GM23338 (cell line): ENCODE results near the gene TRAK1. TPM values are rescaled to one million over a fixed set of nuclear protein-coding genes. Genes with fewer than 3 reads are reported as not detected.
A peak's percentile ranks its signal among the peaks of the same experiment; 100 is the strongest.

ENCODE experiments used
- ATAC-seq: fragments of 200-7000 bp; cut with Tn5 transposase; 3 replicates; pipeline ENCODE4 v1.9.1; 2020
- DNase-seq: peaks from one replicate; pipeline ENCODE4 v3.0.0-alpha.2; 2015; ENCODE audit warnings: low spot score
- H2AFZ ChIP-seq: fragments of 200-600 bp; sonication (generic); 2 replicates; pipeline ENCODE4 v1.8.0; 2016; ENCODE audit warnings: antibody characterized with exemption, mild to moderate bottlenecking, moderate library complexity
- H3F3A ChIP-seq: fragments of 200-600 bp; sonication (generic); replicated peaks from 2 replicates; pipeline ENCODE4 v1.8.0; 2017; ENCODE audit warnings: antibody characterized with exemption, mixed run types, low read depth
- H3K27ac ChIP-seq: fragments of 200-600 bp; sonication (generic); 2 replicates; pipeline ENCODE4 v1.6.1; 2016; ENCODE audit warnings: low read depth
- H3K27me3 ChIP-seq: fragments of 200-600 bp; sonication (generic); 2 replicates; pipeline ENCODE4 v1.8.0; 2016; ENCODE audit warnings: mild to moderate bottlenecking, mixed run types, moderate library complexity; ENCODE audit not compliant: insufficient read depth
- H3K36me3 ChIP-seq: fragments of 200-600 bp; sonication (generic); 2 replicates; pipeline ENCODE4 v1.8.0; 2016; ENCODE audit warnings: mild to moderate bottlenecking; ENCODE audit not compliant: insufficient read depth
- H3K4me1 ChIP-seq: fragments of 200-600 bp; sonication (generic); 2 replicates; pipeline ENCODE4 v1.8.0; 2016; ENCODE audit warnings: mild to moderate bottlenecking, moderate library complexity; ENCODE audit not compliant: insufficient read depth
- H3K4me2 ChIP-seq: fragments of 200-600 bp; sonication (generic); 2 replicates; pipeline ENCODE4 v1.7.1; 2017; ENCODE audit warnings: mixed run types
- H3K4me3 ChIP-seq: fragments of 200-600 bp; sonication (generic); 2 replicates; pipeline ENCODE4 v1.6.1; 2016; ENCODE audit warnings: mixed run types
- H3K79me2 ChIP-seq: fragments of 200-600 bp; sonication (generic); replicated peaks from 2 replicates; pipeline ENCODE4 v1.8.0; 2017; ENCODE audit warnings: mild to moderate bottlenecking; ENCODE audit not compliant: insufficient read depth
- H3K9me2 ChIP-seq: fragments of 200-600 bp; sonication (generic); 2 replicates; pipeline ENCODE4 v1.8.0; 2017; ENCODE audit not compliant: insufficient read depth
- H4K20me1 ChIP-seq: fragments of 200-600 bp; sonication (generic); replicated peaks from 2 replicates; pipeline ENCODE4 v1.8.0; 2017; ENCODE audit warnings: mild to moderate bottlenecking; ENCODE audit not compliant: insufficient read depth
- H3K27ac Mint-ChIP-seq: 2 replicates; pipeline ENCODE4 v1.8.0; 2020; ENCODE audit warnings: inconsistent platforms, mild to moderate bottlenecking, moderate library complexity, mixed read lengths
- H3K27me3 Mint-ChIP-seq: 3 replicates; pipeline ENCODE4 v1.8.0; 2022; ENCODE audit warnings: low read depth, mild to moderate bottlenecking, moderate library complexity, mixed read lengths, inconsistent platforms; ENCODE audit not compliant: insufficient read depth, poor library complexity
- H3K36me3 Mint-ChIP-seq: 3 replicates; pipeline ENCODE4 v1.8.0; 2021; ENCODE audit warnings: low read depth, mild to moderate bottlenecking, inconsistent platforms, moderate library complexity, mixed read lengths
- H3K4me1 Mint-ChIP-seq: 3 replicates; pipeline ENCODE4 v1.8.0; 2020; ENCODE audit warnings: mild to moderate bottlenecking, inconsistent platforms, mixed read lengths
- H3K4me3 Mint-ChIP-seq: 3 replicates; pipeline ENCODE4 v1.8.0; 2021; ENCODE audit warnings: moderate library complexity, mild to moderate bottlenecking, inconsistent platforms, mixed read lengths
- H3K9me3 Mint-ChIP-seq: 3 replicates; pipeline ENCODE4 v1.8.0; 2020; ENCODE audit warnings: moderate library complexity, mild to moderate bottlenecking, inconsistent platforms, mixed read lengths
- CREB1 ChIP-seq: fragments of 250-450 bp; sonication (Bioruptor Pico); IDR thresholded peaks from 2 replicates; pipeline ENCODE4 v1.5.0; 2020; ENCODE audit warnings: low read depth, mild to moderate bottlenecking, moderate library complexity
- EZH2 ChIP-seq: fragments of 200-600 bp; sonication (generic); IDR thresholded peaks from one replicate; pipeline ENCODE4 v1.8.0; 2017; ENCODE audit warnings: antibody characterized with exemption, mild to moderate bottlenecking, low read depth; ENCODE audit not compliant: unreplicated experiment
- EZH2phosphoT487 ChIP-seq: fragments of 200-600 bp; sonication (generic); IDR thresholded peaks from one replicate; pipeline ENCODE4 v1.8.1; 2018; ENCODE audit warnings: antibody characterized with exemption; ENCODE audit not compliant: unreplicated experiment
- JUNB ChIP-seq: IDR thresholded peaks from one replicate; pipeline ENCODE4 v1.6.1; 2016; ENCODE audit warnings: antibody characterized with exemption; ENCODE audit not compliant: unreplicated experiment
- NANOG ChIP-seq: IDR thresholded peaks from 2 replicates; pipeline ENCODE4 v1.6.1; 2016; ENCODE audit warnings: antibody characterized with exemption, borderline replicate concordance
- POLR2AphosphoS5 ChIP-seq: IDR thresholded peaks from 2 replicates; pipeline ENCODE4 v1.6.1; 2016; ENCODE audit warnings: antibody characterized with exemption, low read depth
- REST ChIP-seq: IDR thresholded peaks from one replicate; pipeline ENCODE4 v1.6.1; 2018; ENCODE audit warnings: antibody characterized with exemption; ENCODE audit not compliant: unreplicated experiment
- STAT1 ChIP-seq: IDR thresholded peaks from one replicate; pipeline ENCODE4 v1.6.1; 2016; ENCODE audit warnings: antibody characterized with exemption; ENCODE audit not compliant: unreplicated experiment
- ZNF114 ChIP-seq: fragments of 250-450 bp; sonication (Bioruptor Pico); IDR thresholded peaks from 2 replicates; pipeline ENCODE4 v1.5.0; 2020; ENCODE audit warnings: mild to moderate bottlenecking, moderate library complexity
- ZNF331 ChIP-seq: fragments of 250-450 bp; sonication (Bioruptor Pico); IDR thresholded peaks from 2 replicates; pipeline ENCODE4 v1.5.0; 2020; ENCODE audit warnings: low read depth, mild to moderate bottlenecking, moderate library complexity
- polyA plus RNA-seq: library from polyadenylated mRNA; unstranded; fragments of >200 nt; fragmentation: Nextera tagmentation; extraction: Ambion mirVana; gene quantifications from 2 replicates; pipeline ENCODE4 v1.2.1, GENCODE V29; 2016
- total RNA-seq: library from RNA; depleted of rRNA; stranded (reverse); fragments of >200 nt; shearing (Covaris generic); gene quantifications from 2 replicates; pipeline ENCODE4 v1.2.3, GENCODE V29; 2014
- TF ChIP-seq, protein P1 (sequence below): fragments of 250-450 bp; sonication (Bioruptor Pico); IDR thresholded peaks from 2 replicates; pipeline ENCODE4 v1.5.0; 2020; ENCODE audit warnings: mild to moderate bottlenecking, moderate library complexity
- TF ChIP-seq, protein P2 (sequence below): IDR thresholded peaks from 2 replicates; pipeline ENCODE4 v1.6.1; 2016; ENCODE audit warnings: antibody characterized with exemption
- TF ChIP-seq, protein P3 (sequence below), 2 experiments: fragments of 200-600 bp in 1 of 2; sonication (generic) in 1 of 2; conservative IDR thresholded peaks; 2 replicates each; pipeline versions ENCODE4 v1.5.1 to v1.6.1; 2016 to 2017; ENCODE audit warnings: antibody characterized with exemption in 2 of 2, low read depth in 2 of 2, mild to moderate bottlenecking in 2 of 2, moderate library complexity in 1 of 2

The TRAK1 gene
- total and polyA plus RNA-seq, 2 experiments from 2014 or later = 13.4 to 47.4 TPM

DNA sequence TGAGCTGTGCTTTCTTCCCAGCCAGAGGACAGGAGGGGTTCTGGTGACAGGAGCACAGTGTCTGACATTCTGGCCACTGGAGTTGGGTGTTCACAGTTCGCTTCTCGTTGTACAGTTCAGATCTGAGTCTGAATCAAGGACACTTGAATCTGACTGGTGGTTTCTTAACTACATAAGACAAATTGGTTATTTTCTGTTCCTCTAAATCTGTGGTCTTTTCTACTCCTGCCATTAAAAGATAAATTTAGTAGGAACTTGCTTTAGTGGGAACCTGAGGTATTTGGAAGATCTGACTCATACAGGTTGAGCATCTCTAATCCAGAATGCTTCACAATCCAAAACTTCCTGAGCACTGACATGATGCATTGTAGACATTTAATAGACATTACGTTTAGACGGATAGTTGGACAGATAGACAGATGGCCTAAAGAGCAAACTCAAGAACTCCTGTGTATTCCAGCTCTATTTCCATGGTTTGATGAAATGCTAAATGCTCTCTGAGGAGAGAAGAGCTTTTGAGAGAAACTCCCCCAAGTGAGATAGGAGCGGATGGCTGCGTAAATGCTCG, 103.9 kb downstream of the TRAK1 start:
- Histone ChIP-seq H4K20me1 (0 out of 2 replicates have a peak, but pooled peaks cover 3% of the 10 kb centered on the region), H3K9me2 (no peaks in the 10 kb centered on the region), H2AFZ (no peak overlapping the region), H3K4me1 (peaks cover 20% of the 10 kb centered on the region), H3K79me2 (no peaks in the 10 kb centered on the region), H3K36me3 (peaks cover 4% of the 10 kb centered on the region; the same call in 1 of the 2 replicates), H3K27ac (0 out of 2 replicates have a peak overlapping the region, but pooled peaks have one; percentile 22), H3K4me2 (no peak overlapping the region), H3F3A (no peaks in the 10 kb centered on the region), H3K4me3 (no peak overlapping the region), H3K27me3 (no peaks in the 10 kb centered on the region)
- H3K9me3 Mint-ChIP-seq = no peaks in the 10 kb centered on the region
- no peak overlapping the region for H3K4me3 Mint-ChIP-seq
- H3K27ac Mint-ChIP-seq = peak overlapping the region; percentile 95; the same call in 1 of the 2 replicates
- no peak for DNase-seq
- no peak for ATAC-seq
- H3K36me3 Mint-ChIP-seq = peaks cover 53% of the 10 kb centered on the region
- H3K4me1 Mint-ChIP-seq = peaks cover 36% of the 10 kb centered on the region; the same call in 2 of the 3 replicates
- TF ChIP-seq ZNF331 (CRISPR knock-in tag) = no peak
- no peak for TF ChIP-seq ZNF114 (CRISPR knock-in tag)
- no peak for TF ChIP-seq JUNB
- no peak for TF ChIP-seq POLR2AphosphoS5
- TF ChIP-seq EZH2phosphoT487 = no peak
- TF ChIP-seq CREB1 (CRISPR knock-in tag) = no peak
- TF ChIP-seq STAT1 = no peak
- TF ChIP-seq, protein P1, sequence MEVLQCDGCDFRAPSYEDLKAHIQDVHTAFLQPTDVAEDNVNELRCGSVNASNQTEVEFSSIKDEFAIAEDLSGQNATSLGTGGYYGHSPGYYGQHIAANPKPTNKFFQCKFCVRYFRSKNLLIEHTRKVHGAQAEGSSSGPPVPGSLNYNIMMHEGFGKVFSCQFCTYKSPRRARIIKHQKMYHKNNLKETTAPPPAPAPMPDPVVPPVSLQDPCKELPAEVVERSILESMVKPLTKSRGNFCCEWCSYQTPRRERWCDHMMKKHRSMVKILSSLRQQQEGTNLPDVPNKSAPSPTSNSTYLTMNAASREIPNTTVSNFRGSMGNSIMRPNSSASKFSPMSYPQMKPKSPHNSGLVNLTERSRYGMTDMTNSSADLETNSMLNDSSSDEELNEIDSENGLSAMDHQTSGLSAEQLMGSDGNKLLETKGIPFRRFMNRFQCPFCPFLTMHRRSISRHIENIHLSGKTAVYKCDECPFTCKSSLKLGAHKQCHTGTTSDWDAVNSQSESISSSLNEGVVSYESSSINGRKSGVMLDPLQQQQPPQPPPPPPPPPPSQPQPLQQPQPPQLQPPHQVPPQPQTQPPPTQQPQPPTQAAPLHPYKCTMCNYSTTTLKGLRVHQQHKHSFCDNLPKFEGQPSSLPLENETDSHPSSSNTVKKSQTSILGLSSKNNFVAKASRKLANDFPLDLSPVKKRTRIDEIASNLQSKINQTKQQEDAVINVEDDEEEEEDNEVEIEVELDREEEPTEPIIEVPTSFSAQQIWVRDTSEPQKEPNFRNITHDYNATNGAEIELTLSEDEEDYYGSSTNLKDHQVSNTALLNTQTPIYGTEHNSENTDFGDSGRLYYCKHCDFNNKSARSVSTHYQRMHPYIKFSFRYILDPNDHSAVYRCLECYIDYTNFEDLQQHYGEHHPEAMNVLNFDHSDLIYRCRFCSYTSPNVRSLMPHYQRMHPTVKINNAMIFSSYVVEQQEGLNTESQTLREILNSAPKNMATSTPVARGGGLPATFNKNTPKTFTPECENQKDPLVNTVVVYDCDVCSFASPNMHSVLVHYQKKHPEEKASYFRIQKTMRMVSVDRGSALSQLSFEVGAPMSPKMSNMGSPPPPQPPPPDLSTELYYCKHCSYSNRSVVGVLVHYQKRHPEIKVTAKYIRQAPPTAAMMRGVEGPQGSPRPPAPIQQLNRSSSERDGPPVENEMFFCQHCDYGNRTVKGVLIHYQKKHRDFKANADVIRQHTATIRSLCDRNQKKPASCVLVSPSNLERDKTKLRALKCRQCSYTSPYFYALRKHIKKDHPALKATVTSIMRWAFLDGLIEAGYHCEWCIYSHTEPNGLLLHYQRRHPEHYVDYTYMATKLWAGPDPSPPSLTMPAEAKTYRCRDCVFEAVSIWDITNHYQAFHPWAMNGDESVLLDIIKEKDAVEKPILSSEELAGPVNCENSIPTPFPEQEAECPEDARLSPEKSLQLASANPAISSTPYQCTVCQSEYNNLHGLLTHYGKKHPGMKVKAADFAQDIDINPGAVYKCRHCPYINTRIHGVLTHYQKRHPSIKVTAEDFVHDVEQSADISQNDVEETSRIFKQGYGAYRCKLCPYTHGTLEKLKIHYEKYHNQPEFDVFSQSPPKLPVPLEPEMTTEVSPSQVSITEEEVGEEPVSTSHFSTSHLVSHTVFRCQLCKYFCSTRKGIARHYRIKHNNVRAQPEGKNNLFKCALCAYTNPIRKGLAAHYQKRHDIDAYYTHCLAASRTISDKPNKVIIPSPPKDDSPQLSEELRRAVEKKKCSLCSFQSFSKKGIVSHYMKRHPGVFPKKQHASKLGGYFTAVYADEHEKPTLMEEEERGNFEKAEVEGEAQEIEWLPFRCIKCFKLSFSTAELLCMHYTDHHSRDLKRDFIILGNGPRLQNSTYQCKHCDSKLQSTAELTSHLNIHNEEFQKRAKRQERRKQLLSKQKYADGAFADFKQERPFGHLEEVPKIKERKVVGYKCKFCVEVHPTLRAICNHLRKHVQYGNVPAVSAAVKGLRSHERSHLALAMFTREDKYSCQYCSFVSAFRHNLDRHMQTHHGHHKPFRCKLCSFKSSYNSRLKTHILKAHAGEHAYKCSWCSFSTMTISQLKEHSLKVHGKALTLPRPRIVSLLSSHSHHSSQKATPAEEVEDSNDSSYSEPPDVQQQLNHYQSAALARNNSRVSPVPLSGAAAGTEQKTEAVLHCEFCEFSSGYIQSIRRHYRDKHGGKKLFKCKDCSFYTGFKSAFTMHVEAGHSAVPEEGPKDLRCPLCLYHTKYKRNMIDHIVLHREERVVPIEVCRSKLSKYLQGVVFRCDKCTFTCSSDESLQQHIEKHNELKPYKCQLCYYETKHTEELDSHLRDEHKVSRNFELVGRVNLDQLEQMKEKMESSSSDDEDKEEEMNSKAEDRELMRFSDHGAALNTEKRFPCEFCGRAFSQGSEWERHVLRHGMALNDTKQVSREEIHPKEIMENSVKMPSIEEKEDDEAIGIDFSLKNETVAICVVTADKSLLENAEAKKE = no peak
- no peak for TF ChIP-seq REST
- TF ChIP-seq, protein P2, sequence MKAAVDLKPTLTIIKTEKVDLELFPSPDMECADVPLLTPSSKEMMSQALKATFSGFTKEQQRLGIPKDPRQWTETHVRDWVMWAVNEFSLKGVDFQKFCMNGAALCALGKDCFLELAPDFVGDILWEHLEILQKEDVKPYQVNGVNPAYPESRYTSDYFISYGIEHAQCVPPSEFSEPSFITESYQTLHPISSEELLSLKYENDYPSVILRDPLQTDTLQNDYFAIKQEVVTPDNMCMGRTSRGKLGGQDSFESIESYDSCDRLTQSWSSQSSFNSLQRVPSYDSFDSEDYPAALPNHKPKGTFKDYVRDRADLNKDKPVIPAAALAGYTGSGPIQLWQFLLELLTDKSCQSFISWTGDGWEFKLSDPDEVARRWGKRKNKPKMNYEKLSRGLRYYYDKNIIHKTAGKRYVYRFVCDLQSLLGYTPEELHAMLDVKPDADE = no peak
- TF ChIP-seq, protein P3, sequence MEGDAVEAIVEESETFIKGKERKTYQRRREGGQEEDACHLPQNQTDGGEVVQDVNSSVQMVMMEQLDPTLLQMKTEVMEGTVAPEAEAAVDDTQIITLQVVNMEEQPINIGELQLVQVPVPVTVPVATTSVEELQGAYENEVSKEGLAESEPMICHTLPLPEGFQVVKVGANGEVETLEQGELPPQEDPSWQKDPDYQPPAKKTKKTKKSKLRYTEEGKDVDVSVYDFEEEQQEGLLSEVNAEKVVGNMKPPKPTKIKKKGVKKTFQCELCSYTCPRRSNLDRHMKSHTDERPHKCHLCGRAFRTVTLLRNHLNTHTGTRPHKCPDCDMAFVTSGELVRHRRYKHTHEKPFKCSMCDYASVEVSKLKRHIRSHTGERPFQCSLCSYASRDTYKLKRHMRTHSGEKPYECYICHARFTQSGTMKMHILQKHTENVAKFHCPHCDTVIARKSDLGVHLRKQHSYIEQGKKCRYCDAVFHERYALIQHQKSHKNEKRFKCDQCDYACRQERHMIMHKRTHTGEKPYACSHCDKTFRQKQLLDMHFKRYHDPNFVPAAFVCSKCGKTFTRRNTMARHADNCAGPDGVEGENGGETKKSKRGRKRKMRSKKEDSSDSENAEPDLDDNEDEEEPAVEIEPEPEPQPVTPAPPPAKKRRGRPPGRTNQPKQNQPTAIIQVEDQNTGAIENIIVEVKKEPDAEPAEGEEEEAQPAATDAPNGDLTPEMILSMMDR (conservative IDR thresholded peaks at IDR 0.05; ENCODE audit: low read depth in 2 of 2) = no peak
- no peak for TF ChIP-seq EZH2
- no peak for TF ChIP-seq NANOG
- H3K27me3 Mint-ChIP-seq = peaks cover 5% of the 10 kb centered on the region
